Gastrocnemius medialis (tissue), 4 donors: ENCODE results near the gene SYT1.

Experiments
- CTCF ChIP-seq, 5 experiments: fragments of 450-650 bp in 3 of 5; fragments of 200-600 bp in 2 of 5; sonication (generic) in 2 of 5; IDR thresholded peaks in 4 of 5; conservative IDR thresholded peaks in 1 of 5; 1 replicate in 4 of 5; 2 replicates in 1 of 5; pipeline ENCODE4 v1.5.1; 2016 to 2019; ENCODE audit warnings: antibody characterized with exemption in 5 of 5, mild to moderate bottlenecking in 3 of 5, moderate library complexity in 3 of 5
- POLR2A ChIP-seq, 2 donors: fragments of 450-650 bp; IDR thresholded peaks; one replicate each; pipeline ENCODE4 v1.6.1; 2017; ENCODE audit warnings: antibody characterized with exemption in 2 of 2, mild to moderate bottlenecking in 2 of 2, moderate library complexity in 2 of 2

- TF ChIP-seq CTCF (IDR thresholded peaks at IDR 0.05 in 4 of 5, conservative IDR thresholded peaks at IDR 0.05 in 1 of 5) (no peak), POLR2A (IDR thresholded peaks at IDR 0.05) (no peak)
Observed at GRCh38 chr12:79217306-79217705, 352.7 kb downstream of the SYT1 start.
